Epithelial cell of prostate (primary cell): ENCODE data around the gene ATP11A.

Experiments
- DNase-seq: peaks from one replicate; pipeline ENCODE4 v3.0.0-alpha.2; 2011; ENCODE audit warnings: low read depth, low spot score
- H3K27ac ChIP-seq: fragments of 450-650 bp; 2 replicates; pipeline ENCODE4 v1.5.1; 2017; ENCODE audit warnings: mild to moderate bottlenecking

ATP11A gene

GRCh38 chr13:112808377-112809140, 118.7 kb downstream of the ATP11A start:
- H3K27ac ChIP-seq, result no peak overlapping the region
- DNase-seq, result no peak

DNA sequence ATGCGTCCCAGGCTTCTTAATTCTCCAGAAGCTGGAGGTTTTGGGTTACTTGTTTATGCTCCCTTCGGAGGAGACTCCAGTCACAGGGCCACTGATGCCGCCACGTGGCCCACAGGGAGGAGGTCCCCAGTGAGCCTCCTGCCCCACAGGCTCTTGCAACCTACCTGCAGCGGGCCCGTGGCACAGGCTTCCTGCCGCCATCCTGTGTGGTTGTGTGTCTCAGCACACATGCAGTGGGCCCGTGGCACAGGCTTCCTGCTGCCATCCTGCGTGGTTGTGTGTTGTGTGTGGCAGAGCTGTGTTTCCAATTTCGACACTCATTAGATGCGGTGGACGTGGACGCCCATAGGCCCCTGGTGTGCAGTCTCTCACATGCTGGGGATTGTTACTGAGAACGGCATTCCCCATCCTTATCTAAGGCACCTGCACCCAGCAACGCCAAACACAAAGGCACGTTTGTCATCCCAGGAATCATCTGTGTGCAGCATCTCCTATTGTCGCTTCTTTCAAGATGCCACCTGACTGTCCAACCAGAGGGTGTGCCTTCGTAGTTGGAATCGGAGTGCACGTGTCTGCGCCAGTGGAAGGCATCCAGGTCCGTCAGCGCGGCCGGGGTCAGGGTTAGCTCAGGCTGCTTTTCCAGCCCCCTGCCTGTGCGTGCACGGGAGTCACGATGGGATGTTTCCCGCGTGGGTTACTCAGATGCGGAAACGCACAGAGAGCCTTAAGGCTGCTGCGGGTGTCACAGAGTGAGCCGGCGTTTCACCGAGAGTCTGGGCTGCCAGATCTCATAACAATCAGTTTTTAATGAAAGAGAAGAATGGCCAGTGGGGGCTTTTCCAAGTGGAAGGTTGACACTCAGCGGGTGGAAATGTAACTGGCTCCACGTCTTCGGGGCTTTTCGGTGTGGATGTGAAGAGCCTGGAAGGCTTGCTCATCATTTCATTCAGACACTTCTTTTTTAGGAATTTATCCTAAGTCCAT, 119.8 kb downstream of the ATP11A start:
- no peak overlapping the region for H3K27ac ChIP-seq
- no peak for DNase-seq

DNA sequence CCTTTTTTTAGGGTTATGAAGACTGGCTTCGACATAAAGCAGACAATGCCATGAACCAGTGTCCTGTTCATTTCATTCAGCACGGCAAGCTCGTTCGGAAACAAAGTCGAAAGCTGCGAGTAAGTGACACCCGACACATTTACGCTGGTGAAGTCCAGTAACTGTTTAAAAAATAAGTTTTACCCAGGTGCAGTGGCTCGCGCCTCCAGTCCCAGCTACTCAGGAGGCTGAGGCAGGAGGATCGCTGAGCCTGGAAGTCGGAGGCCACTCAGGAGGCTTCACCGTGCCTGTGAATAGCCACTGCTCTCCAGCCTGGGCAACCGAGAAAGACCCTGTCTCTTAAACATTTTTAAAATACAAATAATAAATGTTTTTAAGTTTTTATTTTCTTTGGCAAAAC, 120.8 kb downstream of the ATP11A start:
- no peak for DNase-seq
- H3K27ac ChIP-seq, result no peak overlapping the region

GRCh38 chr13:112812306-112813055, 122.6 kb downstream of the ATP11A start:
- H3K27ac ChIP-seq, result no peak overlapping the region
- DNase-seq, result no peak

DNA sequence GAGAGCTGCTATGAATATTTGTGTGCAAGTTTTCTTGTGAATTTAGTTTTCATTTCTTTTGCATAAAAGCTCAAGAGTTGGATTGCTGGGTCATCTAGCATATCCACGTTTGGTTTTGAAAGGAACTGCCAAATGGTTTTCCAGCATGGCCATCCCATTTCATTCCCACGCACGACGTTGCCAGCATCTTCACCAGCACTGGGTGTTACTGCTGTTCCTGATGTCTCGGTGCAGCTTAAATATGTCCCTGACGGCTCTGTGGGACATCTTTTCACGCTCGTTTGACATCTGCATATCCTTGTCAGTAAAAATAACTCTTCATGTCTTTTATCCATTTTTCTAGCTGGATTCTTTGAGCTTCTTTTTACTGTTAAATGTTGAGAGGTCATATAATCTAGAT, 123.7 kb downstream of the ATP11A start:
- no peak overlapping the region for H3K27ac ChIP-seq
- no peak for DNase-seq

DNA sequence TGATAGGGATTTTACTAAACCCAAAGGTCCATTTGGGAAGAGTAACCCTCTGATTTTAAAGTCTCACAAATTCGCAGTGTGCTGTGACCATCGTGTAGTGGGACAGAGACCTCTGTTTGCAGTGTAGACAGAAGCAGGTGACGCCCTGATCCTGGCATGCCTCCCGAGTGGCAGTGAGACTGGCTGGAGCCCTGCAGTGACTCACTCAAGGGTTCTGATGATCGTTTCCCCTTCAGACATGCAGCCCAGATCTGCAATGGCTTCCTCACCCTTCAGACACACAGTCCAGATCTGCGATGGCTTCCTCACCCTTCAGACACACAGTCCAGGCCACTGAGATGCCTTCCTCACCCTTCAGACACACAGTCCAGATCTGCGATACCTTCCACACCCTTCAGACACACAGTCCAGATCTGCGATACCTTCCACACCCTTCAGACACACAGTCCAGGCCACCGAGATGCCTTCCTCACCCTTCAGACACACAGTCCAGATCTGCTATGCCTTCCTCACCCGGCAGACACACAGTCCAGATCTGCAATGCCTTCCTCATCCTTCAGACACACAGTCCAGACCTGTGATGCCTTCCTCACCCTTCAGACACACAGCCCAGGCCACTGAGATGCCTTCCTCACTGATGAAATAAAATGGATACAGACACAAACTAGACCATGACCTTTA, 125.2 kb downstream of the ATP11A start:
- H3K27ac ChIP-seq, result no peak overlapping the region
- no peak for DNase-seq

GRCh38 chr13:112815871-112816270, 126.0 kb downstream of the ATP11A start:
- no peak overlapping the region for H3K27ac ChIP-seq
- no peak for DNase-seq

- DNase-seq, result no peak
Measured at GRCh38 chr13:112818040-112818697, 128.3 kb downstream of the ATP11A start.

GRCh38 chr13:112818698-112819045, 128.8 kb downstream of the ATP11A start:
- no peak overlapping the region for H3K27ac ChIP-seq
- DNase-seq, result no peak

More at GRCh38 chr13:112818040-112818697, 128.3 kb downstream of the ATP11A start:
- no peak overlapping the region for H3K27ac ChIP-seq

DNA sequence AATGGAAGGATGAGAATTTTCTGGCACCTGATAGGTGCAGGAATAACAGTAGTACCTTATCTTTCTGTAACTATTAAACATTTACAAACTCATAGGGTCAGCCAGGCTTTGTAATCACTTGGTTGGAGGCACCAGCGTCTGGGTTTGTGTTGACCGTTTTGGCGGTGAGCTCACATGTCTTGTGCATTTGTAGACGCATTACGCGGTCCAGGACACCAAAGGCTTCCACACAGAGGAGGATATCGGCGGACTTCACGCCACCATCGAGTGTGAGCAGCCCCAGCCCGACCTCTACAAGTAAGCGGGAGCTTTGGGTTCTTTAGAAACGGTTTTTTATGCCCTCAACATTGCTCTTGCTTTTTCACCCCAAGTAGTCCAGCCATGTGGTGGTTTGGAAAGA, 129.3 kb downstream of the ATP11A start:
- no peak for DNase-seq
- H3K27ac ChIP-seq, result no peak overlapping the region

DNA sequence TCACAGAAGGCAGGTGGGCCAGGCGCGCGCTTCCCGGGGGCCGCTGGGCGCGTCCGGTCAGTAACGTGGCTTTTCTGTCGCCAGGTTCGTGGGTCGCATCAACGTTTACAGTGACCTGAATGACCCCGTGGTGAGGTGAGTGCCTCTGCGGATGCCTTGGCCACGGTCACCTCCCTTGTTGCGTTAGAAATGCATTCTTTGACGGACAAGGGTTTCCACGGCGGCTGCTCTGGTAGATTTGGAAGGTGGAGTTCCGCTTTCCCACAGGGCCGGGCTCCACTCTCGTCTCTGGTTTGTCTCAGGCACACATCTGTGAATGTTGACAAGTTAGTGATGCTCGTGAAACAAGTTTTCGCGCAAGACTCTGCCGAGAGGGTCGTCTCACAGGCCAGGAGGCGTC, 130.0 kb downstream of the ATP11A start:
- no peak for DNase-seq
- no peak overlapping the region for H3K27ac ChIP-seq

DNA sequence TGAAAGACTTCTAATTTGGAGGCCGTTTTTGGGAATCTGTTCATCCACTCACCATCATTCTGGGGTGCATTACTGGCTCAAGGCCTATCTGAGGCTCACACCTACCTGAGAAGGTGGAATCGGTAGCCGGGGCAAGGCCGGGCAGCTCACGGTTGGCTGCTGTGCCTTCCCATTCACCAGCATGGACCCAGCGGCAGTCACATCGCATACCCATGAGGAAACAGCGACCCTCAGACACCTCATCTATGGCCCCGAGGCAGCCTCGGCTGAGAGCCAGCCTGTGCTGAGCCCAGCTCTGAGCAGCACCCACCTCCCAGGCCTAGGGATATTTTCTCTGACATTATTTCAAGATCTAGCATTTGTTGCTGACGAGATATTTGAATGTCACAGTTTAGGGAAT, 130.5 kb downstream of the ATP11A start:
- DNase-seq, result no peak
- no peak overlapping the region for H3K27ac ChIP-seq

- no peak overlapping the region for H3K27ac ChIP-seq
- DNase-seq, result no peak
Measured at GRCh38 chr13:112821340-112822055, 131.7 kb downstream of the ATP11A start.

- no peak for DNase-seq
- no peak overlapping the region for H3K27ac ChIP-seq
Measured at GRCh38 chr13:112822851-112823250, 133.0 kb downstream of the ATP11A start.

- no peak overlapping the region for H3K27ac ChIP-seq
- no peak for DNase-seq
Measured at GRCh38 chr13:112824429-112824828, 134.6 kb downstream of the ATP11A start.

DNA sequence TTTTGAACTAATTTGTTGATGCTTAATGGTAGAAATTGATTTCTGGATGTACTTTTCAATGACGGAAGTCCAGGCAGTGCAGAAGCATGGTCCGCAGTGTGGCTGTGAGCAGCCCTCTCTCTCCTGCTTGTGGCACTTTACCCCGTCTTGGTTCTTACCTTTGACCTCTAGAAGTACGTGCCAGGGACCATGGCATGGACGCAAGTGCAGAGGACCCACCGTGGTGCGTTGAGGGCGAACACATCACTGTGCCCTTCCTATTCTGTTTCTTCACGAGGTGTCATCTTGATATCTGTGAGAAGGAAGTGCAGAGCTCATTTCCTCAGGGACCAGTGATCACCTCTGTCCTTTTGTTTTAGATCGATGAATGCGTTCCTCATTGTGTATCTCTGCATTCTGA, 135.2 kb downstream of the ATP11A start:
- no peak overlapping the region for H3K27ac ChIP-seq
- DNase-seq, result no peak

- no peak for DNase-seq
Measured at GRCh38 chr13:112825875-112826274, 136.0 kb downstream of the ATP11A start.

GRCh38 chr13:112826565-112826964, 136.7 kb downstream of the ATP11A start:
- no peak for DNase-seq
- no peak overlapping the region for H3K27ac ChIP-seq

More at GRCh38 chr13:112825875-112826274, 136.0 kb downstream of the ATP11A start:
- no peak overlapping the region for H3K27ac ChIP-seq
